Measurements from ENCODE around the gene KRT80.
A peak's percentile ranks its signal among the peaks of the same experiment; 100 is the strongest.

The KRT80 gene

DNA sequence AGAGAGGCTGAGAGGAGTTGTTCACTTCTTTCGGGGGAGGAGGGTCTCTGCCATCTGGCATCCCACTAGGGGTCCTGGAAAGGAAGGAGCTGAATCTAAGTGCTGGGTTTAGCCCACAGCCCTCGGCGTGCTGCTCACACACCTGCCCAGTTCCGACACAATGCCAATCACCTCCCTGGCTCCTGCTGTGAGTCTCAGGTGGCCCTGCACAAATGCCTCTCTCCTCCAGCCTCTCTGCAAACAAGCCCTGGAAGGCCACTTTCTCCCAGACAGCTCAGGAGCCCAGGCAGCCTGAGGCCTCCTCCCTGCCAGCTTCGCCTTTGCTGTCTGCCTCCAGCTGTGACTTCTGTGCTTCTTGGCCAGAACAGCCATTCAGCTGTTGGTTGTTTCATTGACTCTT is 61.1 kb downstream of the KRT80 start:
- no peak for DNase-seq (ENCODE audit: low spot score)

DNA sequence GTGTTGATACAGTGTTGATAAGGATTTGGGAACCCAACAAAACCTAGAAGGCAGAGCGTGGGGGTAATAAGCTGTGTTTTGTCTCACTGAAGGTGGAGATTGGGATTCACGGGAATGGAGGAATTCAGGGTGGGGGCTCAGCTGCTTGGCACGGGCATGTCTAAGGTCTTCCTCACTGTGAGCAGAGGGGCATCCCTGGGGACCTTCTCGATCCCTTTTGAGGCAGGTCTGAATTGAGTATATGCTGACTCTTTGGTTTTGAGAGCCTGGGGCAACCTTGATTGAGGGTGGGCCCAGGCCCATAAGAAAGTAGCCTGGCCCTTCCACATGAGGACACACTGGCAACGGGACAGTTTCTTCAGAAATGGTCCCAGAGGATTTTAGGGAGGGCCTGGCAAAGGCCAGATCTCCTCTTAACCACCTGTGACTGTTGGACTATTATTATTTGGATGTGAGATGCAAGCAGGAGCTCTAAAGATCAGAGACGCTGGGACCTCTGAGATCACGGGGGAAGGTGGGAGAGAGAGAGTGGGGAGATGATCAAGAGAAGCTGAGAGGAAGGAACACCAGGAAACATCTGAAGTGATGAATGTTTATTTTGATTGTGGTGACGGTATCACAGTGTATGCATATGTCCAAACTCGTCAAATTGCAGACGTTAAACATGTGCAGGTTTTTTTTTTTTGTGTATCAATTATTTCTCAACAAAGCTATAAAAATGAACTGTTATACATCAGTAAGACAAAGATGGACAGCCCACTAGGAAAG is 63.9 kb downstream of the KRT80 start:
- DNase-seq (ENCODE audit: low spot score) = no peak

DNA sequence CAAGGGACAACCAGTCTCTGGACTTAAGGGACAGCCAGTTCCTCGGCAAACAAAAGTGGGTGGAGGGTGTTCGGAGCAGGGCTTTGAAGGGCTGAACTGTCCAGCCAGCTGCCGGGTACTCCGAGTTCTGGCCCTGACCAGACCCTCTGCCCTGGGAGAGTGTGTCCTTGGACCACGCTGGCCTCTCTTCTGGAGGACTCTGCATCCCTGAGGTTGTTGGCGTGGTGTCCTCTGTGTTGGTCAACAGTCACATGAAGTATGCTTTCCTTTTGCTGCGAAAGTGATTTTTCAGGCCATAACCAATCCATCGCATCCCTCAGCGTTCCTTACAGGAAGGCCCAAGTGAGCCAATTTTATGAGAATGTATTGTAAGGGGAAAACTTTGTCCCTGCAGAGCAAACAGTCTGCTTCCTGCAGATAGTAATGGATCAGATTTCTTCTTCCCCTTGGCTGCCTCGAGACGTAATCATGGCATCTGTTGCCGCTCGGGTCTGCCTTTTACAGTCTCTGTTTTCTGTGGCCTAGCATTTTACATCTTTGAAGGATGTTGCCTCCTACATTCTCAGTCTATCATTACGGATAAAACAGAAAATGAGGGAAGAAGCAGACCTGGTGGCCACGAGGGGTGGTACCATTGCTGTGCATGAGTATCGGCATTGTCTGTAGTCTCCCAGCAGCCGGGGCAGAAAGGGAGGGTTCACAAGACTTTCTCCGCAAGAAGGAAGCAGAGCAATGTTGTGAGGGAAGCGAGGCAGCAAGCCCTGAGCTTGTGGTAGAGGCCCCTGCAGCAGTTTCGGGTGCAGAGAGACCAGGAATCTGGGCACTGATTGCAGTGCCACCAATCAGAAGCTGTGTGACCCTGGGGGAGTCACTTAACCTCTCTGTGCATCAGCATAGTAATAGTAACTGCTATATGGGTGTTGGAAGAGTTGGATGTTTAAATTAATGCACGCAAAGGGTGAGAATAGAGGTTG is 64.9 kb downstream of the KRT80 start:
- no peak for DNase-seq (ENCODE audit: low spot score)

DNA sequence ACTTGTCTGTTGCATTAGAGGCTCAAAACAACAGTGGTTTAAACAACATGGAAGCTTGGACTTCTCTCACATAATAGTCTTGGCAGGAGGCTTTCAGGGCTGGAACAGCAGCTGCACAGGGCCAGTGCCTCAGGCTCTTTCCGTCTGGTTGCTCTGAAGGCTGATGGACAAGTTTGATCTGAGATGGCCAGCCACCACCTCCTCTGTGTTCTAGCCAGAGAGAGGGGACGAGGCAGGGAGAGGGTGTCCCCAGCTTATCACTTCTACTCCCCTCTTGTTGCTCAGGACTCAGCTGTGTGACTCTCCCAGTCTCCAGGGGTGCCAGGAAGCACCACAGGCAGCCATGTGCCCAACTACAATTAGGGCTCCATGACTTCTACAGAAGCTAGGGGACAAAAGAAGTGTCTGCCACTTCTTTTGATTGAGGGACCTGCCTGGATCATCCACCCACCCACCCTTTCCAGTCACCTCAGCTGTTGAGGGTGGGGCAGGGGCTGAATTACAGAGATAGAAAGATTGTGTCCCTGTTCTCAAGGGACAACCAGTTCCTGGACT is 65.7 kb downstream of the KRT80 start:
- DNase-seq (ENCODE audit: low spot score) = no peak

DNA sequence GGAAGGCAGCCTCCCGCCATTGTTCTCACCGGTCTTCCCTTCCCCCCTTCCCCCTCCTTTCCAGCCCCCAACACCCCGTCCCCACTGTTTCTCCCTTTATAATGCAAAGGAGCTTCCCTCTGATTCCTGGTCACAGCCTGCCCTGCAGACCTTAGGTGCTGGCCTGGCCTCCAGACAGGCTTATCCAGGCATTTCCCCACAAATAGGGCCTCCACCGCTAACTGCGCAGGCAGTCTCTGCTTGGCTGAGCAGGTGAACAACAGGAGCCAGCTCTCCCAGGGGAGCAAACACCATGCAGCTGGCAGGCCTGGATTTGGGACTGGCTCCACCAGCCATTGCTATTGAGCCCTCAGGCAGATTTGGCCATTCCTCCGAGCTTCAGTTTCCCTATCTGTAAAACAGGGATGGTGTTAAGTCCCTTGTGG is 66.3 kb downstream of the KRT80 start:
- no peak for DNase-seq (ENCODE audit: low spot score)

DNA sequence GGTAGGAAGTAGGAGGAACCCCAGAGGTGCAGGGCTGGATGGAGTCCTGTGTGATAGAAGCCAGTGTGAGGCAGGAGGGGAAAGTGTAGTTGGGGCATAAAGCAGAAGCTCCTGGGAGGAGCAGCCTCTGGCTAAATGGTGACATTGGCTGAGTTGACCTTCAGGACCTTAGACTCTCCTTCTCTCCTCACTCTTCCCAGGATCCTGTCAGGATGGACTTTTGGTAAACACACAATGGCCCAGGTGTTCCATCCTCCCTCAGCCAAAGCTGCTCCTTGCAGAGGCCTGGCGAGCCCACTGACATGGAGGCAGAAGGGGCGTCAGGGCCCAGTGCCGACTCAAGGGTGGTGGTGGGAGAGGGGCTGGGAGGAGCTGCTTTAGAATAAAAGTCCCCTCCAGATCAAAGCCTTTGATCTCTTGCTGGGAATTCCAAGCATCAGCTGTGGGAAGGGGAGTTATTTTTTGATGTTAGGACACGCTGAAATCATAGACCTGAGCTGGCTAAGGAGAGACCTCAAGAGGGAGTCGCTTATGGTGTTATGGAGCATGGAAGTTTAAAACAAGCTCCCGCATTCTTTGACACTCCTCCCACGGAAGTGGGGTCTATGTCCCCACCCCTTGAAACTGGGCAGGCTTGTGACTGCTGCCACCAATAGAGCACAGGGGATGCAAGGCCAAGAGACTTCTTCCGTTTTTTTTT is 68.2 kb downstream of the KRT80 start:
- DNase-seq (ENCODE audit: low spot score) = no peak

DNA sequence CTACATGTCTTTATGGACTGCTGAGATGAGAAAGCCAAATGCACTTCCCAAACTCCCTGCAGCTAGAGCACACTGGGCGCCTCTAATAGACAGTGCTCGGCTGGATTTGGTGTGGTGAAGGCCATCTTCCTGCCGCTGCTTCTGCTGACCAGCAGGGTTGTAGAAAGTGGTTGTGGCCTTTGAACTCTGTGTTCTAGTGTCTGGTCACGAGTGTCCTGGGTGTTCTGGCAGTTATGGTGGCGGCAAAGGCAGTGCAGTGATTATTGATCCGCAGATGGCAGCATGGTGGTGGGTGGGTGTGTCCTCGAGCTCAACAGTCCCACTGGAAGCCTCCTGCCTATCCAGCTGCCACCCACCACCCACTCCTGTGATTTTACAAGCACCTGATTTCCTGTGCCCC is 68.9 kb downstream of the KRT80 start:
- no peak for DNase-seq (ENCODE audit: low spot score)

DNA sequence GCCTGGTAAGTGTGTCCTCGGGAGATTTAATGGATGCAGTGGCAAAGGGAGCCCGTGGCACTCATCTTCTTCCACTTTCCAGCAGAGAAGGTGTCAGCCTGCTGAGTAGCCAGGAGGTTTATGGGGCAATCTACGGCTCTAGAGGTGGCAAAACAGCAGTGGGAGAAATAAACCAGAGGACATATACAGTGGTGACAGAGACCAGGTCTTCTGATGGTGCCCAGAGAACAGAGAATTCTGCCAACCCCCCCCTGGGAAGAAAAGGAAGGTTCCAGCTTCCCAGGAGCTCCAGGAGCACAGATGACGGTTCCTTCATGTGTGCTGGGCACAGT is 69.3 kb downstream of the KRT80 start:
- DNase-seq (ENCODE audit: low spot score) = no peak

DNA sequence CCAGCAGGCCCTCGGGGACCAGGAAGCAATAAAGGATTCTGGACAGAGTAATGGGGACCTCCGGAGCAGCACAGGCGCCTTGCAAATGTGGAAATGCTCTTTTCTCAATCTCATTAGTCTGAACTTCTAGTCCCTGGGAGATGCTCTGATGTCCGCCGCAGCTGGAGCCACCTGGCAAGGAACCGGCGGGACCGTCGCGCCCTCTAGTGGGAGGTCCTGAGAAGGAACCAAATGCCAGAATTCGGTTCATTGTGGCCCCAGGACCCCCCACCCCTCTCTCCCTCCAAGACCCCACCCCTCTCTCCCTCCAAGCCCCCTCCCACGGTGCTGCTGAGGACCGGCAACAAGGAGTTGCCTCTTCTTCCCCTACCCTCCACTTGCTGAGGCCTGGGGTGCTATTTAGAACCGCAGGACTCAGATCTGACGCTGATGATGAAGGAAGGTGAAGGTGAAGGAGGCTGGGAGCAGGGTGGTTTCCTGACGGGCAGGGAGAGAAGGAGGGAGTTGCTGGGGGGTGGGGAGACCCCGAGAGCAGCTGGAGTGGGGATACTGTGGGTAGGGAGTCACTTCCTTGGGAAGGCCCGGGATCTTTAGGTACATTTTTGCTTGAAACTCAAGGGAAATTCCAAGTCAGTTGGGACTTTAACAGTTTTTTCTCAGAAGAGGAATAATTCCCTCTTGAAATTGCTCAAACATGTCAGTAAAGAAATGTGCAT is 69.8 kb downstream of the KRT80 start:
- DNase-seq (ENCODE audit: low spot score) = peak; percentile 12

DNA sequence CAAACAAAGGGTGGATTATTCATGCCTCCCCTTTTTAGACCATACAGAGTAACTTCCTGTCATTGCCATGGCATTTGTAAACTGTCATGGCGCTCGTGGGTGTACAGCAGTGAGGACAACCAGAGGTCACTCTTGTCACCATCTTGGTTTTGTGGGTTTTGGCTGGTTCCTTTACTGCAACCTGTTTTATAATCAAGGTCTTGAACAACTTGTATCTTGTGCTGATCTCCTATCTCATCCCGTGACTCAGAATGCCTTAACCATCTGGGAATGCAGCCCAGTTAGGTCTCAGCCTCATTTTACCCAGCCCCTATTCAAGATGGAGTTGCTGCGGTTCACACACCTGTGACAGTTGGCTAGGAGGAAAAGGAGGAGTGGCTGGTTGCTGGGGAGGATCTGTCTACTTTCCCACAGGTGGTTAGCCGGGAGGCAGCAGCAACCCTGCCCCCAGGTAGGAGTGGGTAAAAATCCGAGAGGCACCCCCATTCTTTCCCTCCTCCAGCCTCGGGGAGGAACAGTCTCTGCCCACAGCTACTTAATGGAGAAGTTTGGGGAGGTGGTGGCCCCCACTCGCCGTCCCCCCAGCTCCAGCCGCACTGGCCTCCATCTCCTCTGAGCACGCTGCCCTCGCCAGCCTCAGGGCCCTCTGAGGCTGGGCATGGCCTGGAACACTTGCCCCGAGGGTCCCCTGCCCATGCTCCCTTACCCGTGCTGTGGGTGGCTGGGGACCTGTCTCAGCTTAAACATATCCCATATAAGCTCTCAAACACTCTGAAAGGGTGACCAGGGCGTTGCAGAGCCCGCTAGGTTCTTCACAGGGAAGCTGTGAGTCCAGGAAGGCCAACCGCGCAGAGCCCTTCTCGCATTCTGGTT is 70.6 kb downstream of the KRT80 start:
- DNase-seq (ENCODE audit: low spot score) = no peak

DNA sequence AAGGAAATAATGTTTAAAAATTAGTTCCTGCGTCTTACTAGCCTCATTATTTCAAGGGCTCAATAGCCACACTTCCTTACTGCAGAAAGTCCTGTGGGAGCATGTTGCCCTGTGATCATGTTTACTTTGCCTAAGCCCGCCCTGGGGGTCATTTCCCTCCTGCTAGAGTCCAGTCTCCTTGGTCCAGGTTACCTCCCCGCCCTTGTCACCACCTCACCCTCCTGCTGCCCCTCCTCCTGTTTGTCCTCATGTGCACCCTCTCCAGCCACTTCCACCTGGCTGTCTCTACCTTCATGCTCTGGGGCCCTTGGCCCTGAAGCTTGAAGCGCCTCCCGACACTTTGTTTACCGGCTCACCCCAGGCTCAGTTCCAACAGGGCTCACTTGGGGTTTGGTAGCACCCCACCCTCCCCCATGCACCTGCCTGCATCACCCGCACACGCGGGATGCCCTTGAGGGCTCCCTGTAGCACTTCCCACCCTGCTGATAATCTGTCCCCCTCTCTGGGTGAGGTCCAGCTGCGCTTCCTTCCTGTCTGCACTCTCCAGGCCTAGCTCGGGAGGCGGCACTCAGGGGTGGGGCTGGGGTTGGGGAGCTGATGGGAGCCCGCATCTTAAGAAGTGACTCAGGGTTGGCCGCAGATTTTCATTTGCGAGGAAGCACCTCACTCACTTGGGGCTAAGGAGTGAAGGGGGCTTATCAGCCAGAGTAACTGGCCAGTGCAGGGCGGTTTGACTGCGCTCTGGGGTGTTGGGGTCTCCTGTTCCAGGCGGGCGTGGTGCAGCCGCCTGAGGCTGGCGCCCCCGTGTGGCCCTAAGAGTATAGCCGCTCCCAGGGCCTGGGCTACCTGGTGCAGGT is 72.2 kb downstream of the KRT80 start:
- DNase-seq (ENCODE audit: low spot score) = no peak

Measured in putamen (tissue), 1 donor.